IMR-90 (cell line): Measurements from ENCODE around the gene CAPN5. TPM values are rescaled to one million over a fixed set of nuclear protein-coding genes. Genes with fewer than 3 reads are reported as not detected.
A peak's percentile ranks its signal among the peaks of the same experiment; 100 is the strongest.

Experiments
- ATAC-seq: fragments of 200-7000 bp; cut with Tn5 transposase; 2 replicates; pipeline ENCODE4 v1.9.1; 2020; ENCODE audit warnings: low read depth, mild to moderate bottlenecking, moderate library complexity
- Bru-seq: library from RNA; stranded (reverse); fragments of 400-500 nt; gene quantifications from one replicate; lab custom pipeline; 2021; lab: Mats Ljungman, UMichigan
- BruChase-seq, 2 experiments: library from RNA; stranded (reverse); fragments of 400-500 nt; gene quantifications; one replicate each; lab custom pipeline; 2021; lab: Mats Ljungman, UMichigan
- BruUV-seq: library from RNA; stranded (reverse); fragments of 400-500 nt; replicated peaks from 2 replicates; lab custom pipeline; 2021; lab: Mats Ljungman, UMichigan
- CTCF ChIA-PET: fragments of 300-600 bp; formaldehyde crosslinking; extraction: SDS; loops from one replicate; lab custom pipeline; 2021; ENCODE audit warnings: antibody characterized with exemption; lab: Yijun Ruan, JAX
- POLR2A ChIA-PET: fragments of 300-600 bp; sonication (Branson Sonifier 250); formaldehyde crosslinking; loops from one replicate; lab custom pipeline; 2022; ENCODE audit warnings: antibody characterized with exemption; ENCODE audit not compliant: unreplicated experiment; lab: Charles Lee
- DNase-seq: peaks from one replicate; pipeline ENCODE4 v3.0.0; 2013
- H2AFZ ChIP-seq: replicated peaks from 2 replicates; pipeline ENCODE3; 2013; ENCODE audit warnings: low read length, mild to moderate bottlenecking; ENCODE audit not compliant: poor library complexity
- H2AK5ac ChIP-seq: 2 replicates; pipeline ENCODE4 v1.6.1; 2013; ENCODE audit warnings: low read depth, low read length, inconsistent platforms
- H2AK9ac ChIP-seq: replicated peaks from 2 replicates; pipeline ENCODE3; 2013; ENCODE audit warnings: mild to moderate bottlenecking, low read depth, low read length, moderate library complexity; ENCODE audit not compliant: poor library complexity
- H2BK120ac ChIP-seq: 2 replicates; pipeline ENCODE4 v1.6.1; 2013; ENCODE audit warnings: low read depth, low read length, inconsistent platforms
- H2BK15ac ChIP-seq: 3 replicates; pipeline ENCODE4 v1.6.1; 2013; ENCODE audit warnings: low read depth, low read length, inconsistent platforms
- H2BK20ac ChIP-seq: 2 replicates; pipeline ENCODE4 v1.6.1; 2013; ENCODE audit warnings: low read depth, mild to moderate bottlenecking, inconsistent platforms, low read length, moderate library complexity
- H2BK5ac ChIP-seq: 2 replicates; pipeline ENCODE4 v1.6.1; 2013; ENCODE audit warnings: mild to moderate bottlenecking, low read depth, low read length, inconsistent platforms; ENCODE audit not compliant: poor library complexity, severe bottlenecking
- H3K14ac ChIP-seq: replicated peaks from 2 replicates; pipeline ENCODE4 v1.6.1; 2013; ENCODE audit warnings: low read depth, low read length, inconsistent platforms
- H3K18ac ChIP-seq: 2 replicates; pipeline ENCODE4 v1.6.1; 2013; ENCODE audit warnings: low read depth, low read length, control low read depth
- H3K23ac ChIP-seq: 2 replicates; pipeline ENCODE4 v1.6.1; 2013; ENCODE audit warnings: low read depth, low read length, inconsistent platforms
- H3K27ac ChIP-seq: 2 replicates; pipeline ENCODE4 v1.5.1; 2013; ENCODE audit warnings: mild to moderate bottlenecking, control low read depth, low read length; ENCODE audit not compliant: insufficient read depth
- H3K27me3 ChIP-seq: 2 replicates; pipeline ENCODE4 v1.6.1; 2013; ENCODE audit warnings: low read length; ENCODE audit not compliant: control insufficient read depth, insufficient read depth
- H3K36me3 ChIP-seq: 2 replicates; pipeline ENCODE4 v1.6.1; 2013; ENCODE audit warnings: low read length, mixed read lengths; ENCODE audit not compliant: control insufficient read depth, insufficient read depth
- H3K4ac ChIP-seq: 2 replicates; pipeline ENCODE4 v1.6.1; 2013; ENCODE audit warnings: low read depth, low read length, inconsistent platforms
- H3K4me1 ChIP-seq: 2 replicates; pipeline ENCODE4 v1.6.1; 2013; ENCODE audit warnings: low read length, mixed read lengths; ENCODE audit not compliant: control insufficient read depth, insufficient read depth
- H3K4me2 ChIP-seq: 2 replicates; pipeline ENCODE4 v1.6.1; 2013; ENCODE audit warnings: low read depth, mild to moderate bottlenecking, control low read depth, low read length, moderate library complexity
- H3K4me3 ChIP-seq: 2 replicates; pipeline ENCODE4 v1.5.1; 2013; ENCODE audit warnings: low read depth, mild to moderate bottlenecking, control low read depth, low read length, moderate library complexity; ENCODE audit not compliant: insufficient read depth
- H3K56ac ChIP-seq: 2 replicates; pipeline ENCODE4 v1.6.1; 2013; ENCODE audit warnings: low read length, inconsistent platforms; ENCODE audit not compliant: insufficient read depth; ENCODE audit errors: extremely low read depth
- H3K79me1 ChIP-seq, 2 experiments: 2 replicates each; pipeline ENCODE4 v1.6.1; 2013; ENCODE audit warnings: low read length in 2 of 2, inconsistent platforms in 1 of 2, low read depth in 1 of 2
- H3K9ac ChIP-seq: 2 replicates; pipeline ENCODE4 v1.6.1; 2013; ENCODE audit warnings: low read depth, low read length, control low read depth
- H3K9me1 ChIP-seq: 2 replicates; pipeline ENCODE4 v1.6.1; 2013; ENCODE audit warnings: low read length, inconsistent platforms; ENCODE audit not compliant: insufficient read depth
- H3K9me3 ChIP-seq: 2 replicates; pipeline ENCODE4 v1.6.1; 2013; ENCODE audit warnings: low read length; ENCODE audit not compliant: control insufficient read depth, insufficient read depth
- H4K20me1 ChIP-seq: 2 replicates; pipeline ENCODE4 v1.6.1; 2013; ENCODE audit warnings: low read length, inconsistent platforms; ENCODE audit not compliant: insufficient read depth
- H4K5ac ChIP-seq: 2 replicates; pipeline ENCODE4 v1.6.1; 2013; ENCODE audit warnings: mild to moderate bottlenecking, low read depth, low read length, control low read depth
- H4K8ac ChIP-seq, 2 experiments: 2 replicates each; pipeline ENCODE4 v1.6.1; 2013; ENCODE audit warnings: low read depth in 2 of 2, low read length in 2 of 2, control low read depth in 1 of 2, inconsistent platforms in 1 of 2
- H4K91ac ChIP-seq: 2 replicates; pipeline ENCODE4 v1.6.1; 2013; ENCODE audit warnings: low read depth, low read length, inconsistent platforms; ENCODE audit not compliant: insufficient read depth
- BHLHE40 ChIP-seq: fragments of 150-350 bp; IDR thresholded peaks from 2 replicates; pipeline ENCODE4 v1.6.1; 2016; ENCODE audit warnings: mild to moderate bottlenecking, low read depth, low read length
- CEBPB ChIP-seq: IDR thresholded peaks from 2 replicates; pipeline ENCODE4 v1.6.1; 2012; ENCODE audit warnings: low read depth, low read length, improper control_type of control experiment
- CHD1 ChIP-seq: IDR thresholded peaks from 2 replicates; pipeline ENCODE4 v1.6.1; 2012; ENCODE audit warnings: low read depth, low read length, improper control_type of control experiment
- ELK1 ChIP-seq: fragments of 150-350 bp; IDR thresholded peaks from 2 replicates; pipeline ENCODE4 v1.6.1; 2016; ENCODE audit warnings: low read depth, mild to moderate bottlenecking, low read length, moderate library complexity, borderline replicate concordance
- FOS ChIP-seq: fragments of 150-350 bp; IDR thresholded peaks from 2 replicates; pipeline ENCODE4 v1.6.1; 2016; ENCODE audit warnings: low read depth, low read length
- MAZ ChIP-seq: IDR thresholded peaks from 2 replicates; pipeline ENCODE4 v1.6.1; 2012; ENCODE audit warnings: low read depth, mild to moderate bottlenecking, low read length, improper control_type of control experiment, moderate library complexity, borderline replicate concordance
- MXI1 ChIP-seq: IDR thresholded peaks from 2 replicates; pipeline ENCODE4 v1.6.1; 2012; ENCODE audit warnings: low read depth, mild to moderate bottlenecking, low read length, moderate library complexity, borderline replicate concordance
- NFE2L2 ChIP-seq: fragments of 150-350 bp; IDR thresholded peaks from 2 replicates; pipeline ENCODE4 v1.6.1; 2016; ENCODE audit warnings: low read depth, mild to moderate bottlenecking, low read length
- POLR2A ChIP-seq: IDR thresholded peaks from 2 replicates; pipeline ENCODE4 v1.6.1; 2012; ENCODE audit warnings: mild to moderate bottlenecking, low read depth, low read length
- RAD21 ChIP-seq: IDR thresholded peaks from 2 replicates; pipeline ENCODE4 v1.6.1; 2012; ENCODE audit warnings: low read length, improper control_type of control experiment
- RCOR1 ChIP-seq: IDR thresholded peaks from 2 replicates; pipeline ENCODE4 v1.6.1; 2012; ENCODE audit warnings: mild to moderate bottlenecking, low read length, improper control_type of control experiment; ENCODE audit not compliant: insufficient replicate concordance
- RFX5 ChIP-seq: IDR thresholded peaks from 2 replicates; pipeline ENCODE4 v1.8.0; 2012; ENCODE audit warnings: low read depth, mild to moderate bottlenecking, low read length, moderate library complexity
- SMC3 ChIP-seq: fragments of 150-350 bp; IDR thresholded peaks from 2 replicates; pipeline ENCODE4 v1.6.1; 2016; ENCODE audit warnings: low read depth, mild to moderate bottlenecking, antibody characterized with exemption, low read length, moderate library complexity
- USF2 ChIP-seq: fragments of 150-350 bp; IDR thresholded peaks from 2 replicates; pipeline ENCODE4 v1.6.1; 2017; ENCODE audit warnings: mild to moderate bottlenecking, antibody characterized with exemption, low read length, low read depth
- WGBS, 2 experiments: methylation state at CpG; one replicate each; pipeline versions ENCODE4 v1.1.5 to v1.1.7; 2013; ENCODE audit warnings: missing lambda C conversion rate in 2 of 2; ENCODE audit not compliant: insufficient read length in 1 of 2; ENCODE audit errors: extremely low coverage in 2 of 2; 5-methylcytosine and 5-hydroxymethylcytosine counted together
- dilution Hi-C: fragments of 300-500 bp; cut with HindIII; formaldehyde crosslinking; loops from one replicate; pipeline ENCODE4 v1.14.3; 2018; ENCODE audit warnings: low sequenced_read_pairs; ENCODE audit not compliant: unreplicated experiment
- in situ Hi-C: fragments of 300-500 bp; cut with MboI; formaldehyde crosslinking; loops from 3 replicates; pipeline ENCODE4 v1.14.3; 2019; ENCODE audit warnings: low sequenced_read_pairs, inconsistent platforms, mixed read lengths
- intact Hi-C: fragments of 100-400 bp; cut with micrococcal nuclease; formaldehyde crosslinking; loops from 2 replicates; pipeline ENCODE4 v1.10.0; 2022
- long read RNA-seq: library from polyadenylated mRNA; unstranded; transcript quantifications from one replicate; pipeline ENCODE4 v2.0.0, GENCODE V29; 2021; ENCODE audit not compliant: unreplicated experiment
- polyA plus RNA-seq, 3 experiments: library from polyadenylated mRNA; depleted of rRNA; stranded (reverse); fragments of >200 nt; gene quantifications; 2 replicates each; pipeline ENCODE4 v1.2.3, GENCODE V29; 2012; ENCODE audit warnings: low replicate concordance in 1 of 3
- total RNA-seq: library from RNA; depleted of rRNA; stranded (reverse); fragments of >200 nt; gene quantifications from 2 replicates; pipeline ENCODE4 v1.2.3, GENCODE V29; 2012; rRNA removed

Gene CAPN5
- total RNA-seq (8.1 TPM in 2 replicates), polyA plus RNA-seq (2012; rRNA removed) (24.0 and 26.9 TPM in 2 replicates), Bru-seq, nascent RNA (percentile 54 among the genes with signal in this experiment), BruChase-seq, experiment 1, labeled RNA remaining after a 6-hour chase (percentile 52 among the genes with signal in this experiment), BruChase-seq, experiment 2, labeled RNA remaining after a 2-hour chase (percentile 54 among the genes with signal in this experiment)
- polyA plus RNA-seq (2012; cell fraction: cytosol; rRNA removed), result 13.0 and 28.2 TPM in 2 replicates
- 72.1 and 107 TPM in 2 replicates for polyA plus RNA-seq (2012; cell fraction: nucleus; rRNA removed; ENCODE audit: low replicate concordance)
- long read RNA-seq, full-length matches to known transcripts, result 6 of 24 reads
- long read RNA-seq, partial matches to known transcripts, result 5 of 24 reads
- long read RNA-seq, other reads (novel, unspliced or antisense), result 13 of 24 reads

GRCh38 chr11:77066229-77067042 is at the start of gene CAPN5:
CAPN5 (plus strand) TSS chr11:77066971; CDS start chr11:77084887, 17,916 bp downstream.
- Histone ChIP-seq H3K14ac (peak within 1 kb of the TSS; percentile 78), H3K23ac (peak within 1 kb of the TSS; percentile 83), H3K27ac (peak within 1 kb of the TSS; percentile 90), H2AK9ac (peak within 1 kb of the TSS; percentile 94), H4K91ac (peak within 1 kb of the TSS; percentile 80), H4K20me1 (no peaks in the 10 kb centered on the region), H3K79me1 (peaks cover 11 to 25% of the 10 kb centered on the region in 2 experiments; a peak in 3 of 4 replicates), H3K9ac (peak within 1 kb of the TSS; percentile 76), H4K8ac (peak within 1 kb of the TSS; percentile 81 to 90), H2AK5ac (peak within 1 kb of the TSS; percentile 31), H2AFZ (peak within 1 kb of the TSS; percentile 97), H3K56ac (0 out of 2 replicates have a peak within 1 kb of the TSS, but pooled peaks have one; percentile 38), H4K5ac (peak within 1 kb of the TSS; percentile 46), H3K27me3 (no peaks in the 10 kb centered on the region), H3K36me3 (no peaks in the 10 kb centered on the region), H2BK5ac (peak within 1 kb of the TSS; percentile 75), H2BK120ac (peak within 1 kb of the TSS; percentile 11; the same call in 1 of the 2 replicates), H2BK20ac (no peak within 1 kb of the TSS), H3K18ac (peak within 1 kb of the TSS; percentile 55; the same call in 1 of the 2 replicates), H3K4me1 (peaks cover 11% of the 10 kb centered on the region), H3K9me1 (peaks cover 2% of the 10 kb centered on the region; the same call in 1 of the 2 replicates), H2BK15ac (no peak within 1 kb of the TSS), H3K4ac (peak within 1 kb of the TSS; percentile 89), H3K9me3 (no peaks in the 10 kb centered on the region), H3K4me2 (peak within 1 kb of the TSS; percentile 86), H3K4me3 (peak within 1 kb of the TSS; percentile 72)
- ChIA-PET POLR2A (interaction anchor here (0.5 to 0.7 kb wide), 2 partner anchors 11 to 167 kb away, joined by 3 to 5 read pairs; no protein-coding TSS in a partner anchor), CTCF (interaction anchor here (1.8 kb wide), 1 partner anchor 24 kb away, joined by 7 read pairs; no protein-coding TSS in a partner anchor)
- peak; percentile 92 for DNase-seq
- 1% methylated on average over 23 of the region's 69 CpGs; no CpG with 5 or more reads in 1 of the 2 experiments for WGBS, 2 experiments
- in situ Hi-C loops, result no loop called here
- ATAC-seq, result peak; percentile 97
- dilution Hi-C loops, result no loop called here
- BruUV-seq, result no TSS peak
- intact Hi-C loops, result no loop called here
- TF ChIP-seq SMC3, result peak; percentile 17; the same call in 1 of the 2 replicates
- peak; percentile 93 for TF ChIP-seq MAZ
- TF ChIP-seq FOS, result no peak
- TF ChIP-seq USF2, result no peak
- TF ChIP-seq NFE2L2, result no peak
- TF ChIP-seq MXI1, result no peak; the same call in 1 of the 2 replicates
- TF ChIP-seq RFX5, result no peak
- TF ChIP-seq ELK1, result no peak
- no peak for TF ChIP-seq RCOR1
- no peak for TF ChIP-seq BHLHE40
- peak; percentile 92 for TF ChIP-seq POLR2A
- no peak for TF ChIP-seq CHD1
- TF ChIP-seq CEBPB, result no peak
- peak; percentile 43 for TF ChIP-seq RAD21
